HG02884 (cell line): Measurements from ENCODE around the gene MARCHF10.

ENCODE experiments used
- ATAC-seq: cut with Tn5 transposase; IDR thresholded peaks from one replicate; pipeline ENCODE4 v1.9.1; 2021; ENCODE audit warnings: mild to moderate bottlenecking, moderate library complexity; ENCODE audit not compliant: unreplicated experiment

Gene MARCHF10

DNA sequence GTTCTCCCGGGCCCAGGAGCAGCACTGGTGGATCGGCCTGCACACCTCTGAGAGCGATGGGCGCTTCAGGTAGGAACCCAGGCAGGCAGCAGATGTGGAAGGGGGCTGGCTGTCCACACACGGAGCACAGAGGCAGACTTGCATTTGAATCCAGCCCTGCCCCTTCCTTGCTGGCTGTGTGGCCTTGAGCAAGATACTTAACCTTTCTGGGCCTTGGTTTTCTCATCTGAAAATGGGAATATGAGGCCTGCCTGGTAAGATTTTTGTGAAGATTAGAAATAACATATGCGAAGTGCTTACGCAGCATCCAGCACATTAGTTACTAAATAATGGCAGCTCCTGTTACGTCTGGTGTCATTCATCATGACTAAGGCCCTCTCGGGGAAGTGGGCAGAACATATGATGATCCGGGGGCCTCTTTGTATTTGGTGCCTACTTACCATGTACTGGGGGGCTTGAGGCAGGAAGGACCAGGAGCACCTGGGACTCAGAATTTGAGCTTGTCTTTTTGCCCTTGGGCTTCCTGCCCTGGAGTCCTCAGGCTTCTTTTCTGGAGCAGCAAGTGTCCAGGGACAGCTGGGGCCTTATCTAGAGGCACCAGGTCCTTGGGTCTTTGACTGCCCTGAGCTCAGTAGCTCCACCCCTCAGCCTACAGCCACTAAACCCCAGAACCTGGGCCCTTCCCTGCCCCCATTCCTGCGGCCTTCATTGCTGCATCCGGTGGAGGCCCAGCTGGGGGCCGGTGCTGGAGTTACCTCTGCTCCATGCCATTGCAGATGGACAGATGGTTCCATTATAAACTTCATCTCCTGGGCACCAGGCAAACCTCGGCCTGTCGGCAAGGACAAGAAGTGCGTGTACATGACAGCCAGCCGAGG, 126.8 kb downstream of the MARCHF10 start:
- ATAC-seq: no peak

DNA sequence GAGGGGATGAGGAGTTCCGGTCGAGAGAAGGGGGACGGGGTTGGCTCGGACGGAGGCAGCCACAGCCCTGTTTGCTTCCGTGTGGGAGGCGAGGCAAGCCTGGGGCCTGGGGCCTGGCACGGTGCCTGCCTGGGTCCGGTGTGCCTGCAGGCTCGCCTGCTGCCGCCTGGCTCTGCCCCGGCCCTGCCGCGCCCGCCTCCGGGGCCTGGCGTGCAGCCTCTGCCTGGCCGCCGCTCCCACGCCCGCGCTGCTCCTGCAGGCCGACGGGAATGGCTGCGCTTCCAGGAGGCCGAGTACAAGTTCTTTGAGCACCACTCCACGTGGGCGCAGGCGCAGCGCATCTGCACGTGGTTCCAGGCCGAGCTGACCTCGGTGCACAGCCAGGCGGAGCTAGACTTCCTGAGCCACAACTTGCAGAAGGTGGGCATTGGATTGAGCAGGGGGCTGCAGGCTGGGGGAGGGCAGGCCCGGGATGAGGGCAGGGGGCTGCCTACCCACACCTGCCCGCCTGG, 127.5 kb downstream of the MARCHF10 start:
- no peak for ATAC-seq

DNA sequence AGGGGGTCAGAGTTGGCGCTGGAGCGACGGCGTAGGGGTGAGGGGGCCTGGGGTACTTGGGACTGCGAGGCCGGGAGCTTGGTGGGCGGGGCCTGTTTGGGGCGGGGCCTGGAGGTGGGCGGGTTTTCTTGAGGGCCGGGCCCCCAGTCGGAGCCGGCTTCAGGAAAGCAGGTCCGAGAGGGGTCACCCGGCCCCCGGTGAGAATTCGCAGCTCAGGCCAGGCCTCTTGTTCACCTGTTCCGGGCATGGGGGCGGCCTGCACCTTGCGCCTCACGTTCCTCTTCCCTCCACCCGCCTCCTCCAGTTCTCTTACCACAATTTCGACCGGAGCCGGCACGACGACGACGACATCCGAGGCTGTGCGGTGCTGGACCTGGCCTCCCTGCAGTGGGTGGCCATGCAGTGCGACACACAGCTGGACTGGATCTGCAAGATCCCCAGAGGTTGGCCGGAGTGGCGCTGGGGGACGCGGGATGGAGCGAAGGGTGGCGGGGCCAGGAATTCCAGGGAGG, 128.2 kb downstream of the MARCHF10 start:
- ATAC-seq: no peak

DNA sequence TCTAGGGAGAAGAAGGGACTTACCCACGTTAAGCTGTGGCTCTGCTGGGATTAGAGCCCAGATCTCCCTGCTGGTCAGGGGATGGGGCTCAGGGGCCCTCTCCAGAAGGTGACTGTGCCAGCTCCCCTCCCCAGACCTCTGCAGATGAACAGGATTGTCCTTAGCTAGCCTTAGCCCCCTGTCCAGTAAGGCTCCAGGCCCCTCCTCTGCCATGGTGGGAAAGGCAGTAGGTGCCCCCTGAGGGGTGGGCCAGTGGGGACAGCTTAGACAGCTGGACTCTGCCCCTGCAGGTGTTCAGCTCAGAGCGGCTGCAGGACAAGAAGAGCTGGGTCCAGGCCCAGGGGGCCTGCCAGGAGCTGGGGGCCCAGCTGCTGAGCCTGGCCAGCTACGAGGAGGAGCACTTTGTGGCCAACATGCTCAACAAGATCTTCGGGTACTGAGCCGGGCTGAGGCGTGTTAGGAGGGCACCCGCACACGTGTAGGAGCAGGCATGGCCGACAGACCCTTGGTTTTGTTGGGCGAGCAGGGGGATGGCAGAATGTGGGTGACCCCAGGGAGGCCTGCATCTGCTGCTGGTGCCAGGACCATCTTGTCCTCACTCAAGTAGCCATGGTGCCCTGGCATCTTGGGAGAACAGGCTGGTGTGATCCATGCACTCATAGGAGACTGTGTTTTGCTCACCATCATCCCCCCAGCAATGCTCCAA, 129.7 kb downstream of the MARCHF10 start:
- no peak for ATAC-seq

DNA sequence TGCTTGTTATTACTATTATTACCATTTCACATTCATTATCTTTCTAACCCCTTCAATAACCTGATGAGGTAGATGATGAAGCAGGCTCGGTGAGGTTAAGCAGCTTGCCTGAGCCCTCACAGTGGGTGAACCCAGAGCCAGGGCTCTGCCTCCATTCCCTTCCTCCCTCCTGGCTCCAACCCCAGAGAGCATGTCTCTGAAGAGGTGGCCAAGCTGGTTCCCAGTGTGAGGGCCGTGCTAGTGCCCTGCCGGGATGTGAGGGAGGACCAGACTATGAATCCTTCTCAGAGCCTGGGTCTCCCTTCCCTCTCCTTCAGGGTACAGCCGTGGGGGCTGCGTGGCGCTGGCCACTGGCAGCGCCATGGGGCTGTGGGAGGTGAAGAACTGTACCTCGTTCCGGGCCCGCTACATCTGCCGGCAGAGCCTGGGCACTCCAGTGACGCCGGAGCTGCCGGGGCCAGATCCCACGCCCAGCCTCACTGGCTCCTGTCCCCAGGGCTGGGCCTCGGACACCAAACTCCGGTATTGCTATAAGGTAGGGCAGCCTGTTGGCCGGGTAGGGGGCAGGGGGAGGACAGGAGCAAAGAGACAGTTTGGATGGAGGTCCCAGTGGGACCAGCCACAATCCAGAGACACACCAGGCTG, 131.0 kb downstream of the MARCHF10 start:
- no peak for ATAC-seq

DNA sequence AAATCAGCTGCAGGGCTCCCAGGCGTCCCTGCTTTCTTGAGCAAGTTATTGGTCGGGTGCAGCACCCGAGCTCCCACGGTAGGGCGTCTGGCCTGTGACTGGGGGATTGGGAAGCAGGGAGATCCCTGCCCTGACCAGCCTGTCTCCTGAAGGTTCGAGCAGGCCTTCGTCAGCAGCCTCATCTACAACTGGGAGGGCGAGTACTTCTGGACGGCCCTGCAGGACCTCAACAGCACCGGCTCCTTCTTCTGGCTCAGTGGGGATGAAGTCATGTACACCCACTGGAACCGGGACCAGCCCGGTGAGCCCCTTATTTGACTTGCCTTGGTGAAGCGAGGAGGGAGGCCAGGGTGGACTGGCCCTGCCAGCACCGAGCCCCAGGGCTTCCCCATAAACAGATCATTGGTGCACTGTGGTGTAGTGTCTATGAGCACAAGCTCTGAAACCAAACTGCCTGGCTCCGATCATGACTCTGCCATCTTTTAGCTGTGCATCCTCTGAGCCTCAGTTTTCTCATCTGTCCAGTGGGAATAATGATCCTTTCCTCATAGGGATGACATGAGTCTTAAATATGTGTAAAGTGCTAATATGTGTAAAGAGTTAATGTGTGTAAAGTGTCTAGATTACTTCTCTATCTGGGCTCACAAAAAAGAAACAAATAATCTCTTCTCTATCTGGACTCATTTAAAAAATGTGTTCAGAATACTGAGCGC, 131.7 kb downstream of the MARCHF10 start:
- ATAC-seq: no peak

DNA sequence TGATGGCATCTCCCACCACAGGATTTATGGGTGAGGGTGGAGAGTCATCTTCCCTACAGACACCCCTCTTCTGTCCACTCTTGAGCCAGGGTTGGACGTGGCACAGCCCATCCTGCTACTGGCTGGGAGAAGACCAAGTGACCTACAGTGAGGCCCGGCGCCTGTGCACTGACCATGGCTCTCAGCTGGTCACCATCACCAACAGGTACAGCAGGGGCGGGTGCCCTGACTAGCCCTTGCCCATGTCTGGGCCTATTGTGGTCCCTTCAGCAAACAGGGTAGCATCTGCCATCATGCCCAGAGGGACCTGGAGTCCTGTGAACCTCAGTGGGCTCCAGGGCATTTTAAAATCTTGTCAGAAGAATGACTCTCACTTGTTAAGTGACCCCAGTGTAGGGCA, 132.4 kb downstream of the MARCHF10 start:
- no peak for ATAC-seq

DNA sequence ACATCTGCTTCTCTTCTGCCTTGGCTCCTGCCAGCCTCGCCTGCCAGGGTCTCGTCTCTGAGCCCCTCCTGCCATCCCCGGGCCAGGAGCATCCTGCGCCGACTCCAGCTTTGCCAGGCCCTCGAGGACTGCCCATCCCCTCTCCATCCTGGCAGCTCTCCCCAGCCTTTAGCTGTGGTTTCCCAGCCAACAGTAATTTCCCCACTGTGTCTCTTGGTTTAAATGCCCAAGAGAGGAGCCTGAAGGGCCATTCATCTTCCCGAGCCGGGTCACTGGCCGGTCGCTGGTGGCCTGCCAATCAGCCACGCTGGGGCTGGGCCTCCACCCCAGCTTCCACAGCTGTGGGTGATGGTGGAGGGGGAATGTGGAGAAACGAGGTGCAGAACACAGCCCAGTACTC, 132.9 kb downstream of the MARCHF10 start:
- no peak for ATAC-seq

DNA sequence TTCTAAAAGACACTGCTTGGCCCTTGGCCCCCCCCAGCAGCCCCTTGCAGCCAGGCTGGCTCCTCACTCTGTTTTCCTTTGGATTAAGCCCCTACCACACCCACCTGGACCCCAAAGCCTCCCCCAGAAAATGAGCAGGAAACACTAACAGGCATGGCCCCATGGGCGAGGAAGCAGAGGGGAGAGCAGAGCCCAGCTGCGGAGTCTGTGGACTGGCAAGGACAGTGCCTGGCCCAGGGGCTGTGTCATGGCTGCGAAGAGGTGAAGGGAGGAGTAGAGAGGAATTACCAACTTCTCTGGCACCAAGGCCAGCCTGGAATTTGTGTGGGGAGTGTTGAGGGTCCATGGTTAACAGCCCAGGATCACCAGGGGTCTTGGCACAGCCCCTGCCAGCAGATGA, 133.3 kb downstream of the MARCHF10 start:
- no peak for ATAC-seq

DNA sequence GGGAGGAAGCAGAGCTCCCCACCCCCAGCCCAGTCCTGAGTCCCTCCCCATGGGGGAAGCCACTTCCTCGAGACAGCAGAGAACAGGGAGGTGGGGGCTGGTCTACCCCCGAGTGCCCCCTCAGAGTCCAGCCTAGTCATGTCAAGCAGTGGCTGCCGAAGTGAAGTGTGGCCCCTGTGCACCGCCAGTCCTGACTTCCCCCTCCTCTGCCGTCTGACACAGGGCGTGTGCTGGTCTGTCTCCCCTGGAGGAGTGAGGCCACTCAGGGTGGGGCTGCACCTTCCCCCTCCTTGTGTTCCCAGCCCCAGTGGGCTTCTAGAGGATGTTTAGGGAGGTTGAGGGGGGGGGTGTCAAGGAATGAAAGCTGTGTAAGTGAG, 133.8 kb downstream of the MARCHF10 start:
- no peak for ATAC-seq

DNA sequence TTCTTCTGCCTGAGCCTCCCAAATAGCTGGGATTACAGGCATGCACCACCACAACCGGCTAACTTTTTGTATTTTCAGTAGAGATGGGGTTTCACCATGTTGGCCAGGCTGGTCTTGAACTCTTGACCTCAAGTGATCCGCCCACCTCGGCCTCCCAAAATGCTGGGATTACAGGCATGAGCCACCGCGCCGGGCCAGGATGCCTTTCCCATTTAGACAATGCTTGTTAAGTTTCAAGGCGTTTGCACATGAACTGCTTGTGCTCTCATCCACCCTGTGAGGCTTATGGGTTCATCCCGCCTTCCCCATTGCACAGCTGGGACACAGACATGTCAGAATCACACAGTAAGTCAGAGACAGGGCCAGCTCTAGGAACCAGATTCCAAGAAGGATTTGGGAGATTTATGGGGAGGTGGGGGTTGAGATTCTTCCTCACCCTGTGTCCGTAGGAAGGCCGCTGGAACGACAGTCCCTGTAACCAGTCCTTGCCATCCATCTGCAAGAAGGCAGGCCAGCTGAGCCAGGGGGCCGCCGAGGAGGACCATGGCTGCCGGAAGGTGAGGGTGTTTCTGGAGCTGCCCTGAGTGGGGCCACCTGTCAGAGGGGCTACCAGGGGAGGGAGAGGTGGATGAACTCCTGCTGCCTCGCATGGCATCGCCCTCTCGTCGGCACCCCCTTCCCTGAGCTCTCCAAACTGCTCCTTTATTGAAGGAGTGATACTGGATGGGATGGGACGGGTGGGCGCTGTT, 134.3 kb downstream of the MARCHF10 start:
- no peak for ATAC-seq

DNA sequence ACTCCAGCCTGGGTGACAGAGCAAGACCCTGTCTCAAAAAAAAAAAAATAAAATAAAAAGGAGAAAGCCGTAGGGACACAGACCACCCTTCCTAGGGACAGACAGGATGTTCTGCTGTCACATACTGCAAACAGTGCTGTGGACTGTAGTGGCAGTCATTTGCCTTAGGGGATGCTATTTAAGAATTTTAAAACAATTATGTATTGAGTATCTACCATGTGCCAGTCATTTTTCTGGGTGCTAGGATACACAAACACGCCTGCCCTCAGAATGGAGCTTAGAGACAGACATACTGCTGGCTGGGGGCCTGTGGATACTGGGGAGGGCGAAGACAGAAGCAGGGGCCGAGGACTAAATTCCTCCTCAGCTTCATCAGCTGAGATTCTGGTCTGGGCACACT, 135.2 kb downstream of the MARCHF10 start:
- ATAC-seq: no peak

DNA sequence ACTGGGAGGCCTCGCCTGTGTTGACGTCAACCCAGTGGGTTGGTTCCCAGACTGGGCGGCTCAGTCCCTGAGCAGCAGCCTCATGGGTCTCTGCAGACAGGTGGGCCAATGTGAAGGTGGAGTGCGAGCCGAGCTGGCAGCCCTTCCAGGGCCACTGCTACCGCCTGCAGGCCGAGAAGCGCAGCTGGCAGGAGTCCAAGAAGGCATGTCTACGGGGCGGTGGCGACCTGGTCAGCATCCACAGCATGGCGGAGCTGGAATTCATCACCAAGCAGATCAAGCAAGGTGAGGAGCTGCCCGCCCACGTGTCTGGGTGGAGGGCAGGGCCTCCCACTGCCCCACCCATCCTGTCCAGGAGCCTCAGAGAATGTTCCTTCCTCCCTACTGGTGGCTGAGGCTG, 136.6 kb downstream of the MARCHF10 start:
- ATAC-seq: no peak

DNA sequence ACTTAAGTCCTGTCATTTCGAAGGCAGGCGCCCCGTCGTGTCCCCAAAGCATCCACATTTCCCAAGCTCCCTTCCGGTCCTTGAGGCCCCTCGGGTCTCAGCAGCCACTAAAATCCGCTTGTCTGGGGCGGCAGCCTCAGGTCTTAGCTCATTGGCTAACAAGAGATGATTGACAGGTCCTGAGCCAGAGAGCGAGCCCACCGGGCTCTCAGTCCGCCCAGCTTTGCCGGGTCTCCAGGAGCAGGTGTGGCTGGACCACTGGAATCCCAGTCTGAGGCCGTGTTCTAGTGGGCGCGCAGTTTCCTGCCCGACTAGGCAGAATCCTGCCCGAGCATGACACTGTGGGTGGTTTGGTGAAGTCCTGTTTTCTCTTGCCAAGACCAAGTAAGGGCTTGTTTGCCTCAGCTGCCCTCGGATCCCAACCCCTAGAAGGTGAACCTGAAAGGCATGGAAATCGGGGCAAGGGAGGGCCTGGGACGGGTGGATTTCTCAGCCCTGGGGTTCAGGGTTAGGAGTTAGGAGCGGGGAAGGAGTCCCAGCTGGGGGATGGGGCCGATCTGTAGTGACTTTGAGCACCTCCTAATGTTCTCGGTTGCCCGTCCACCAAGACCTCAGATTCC, 137.8 kb downstream of the MARCHF10 start:
- no peak for ATAC-seq

DNA sequence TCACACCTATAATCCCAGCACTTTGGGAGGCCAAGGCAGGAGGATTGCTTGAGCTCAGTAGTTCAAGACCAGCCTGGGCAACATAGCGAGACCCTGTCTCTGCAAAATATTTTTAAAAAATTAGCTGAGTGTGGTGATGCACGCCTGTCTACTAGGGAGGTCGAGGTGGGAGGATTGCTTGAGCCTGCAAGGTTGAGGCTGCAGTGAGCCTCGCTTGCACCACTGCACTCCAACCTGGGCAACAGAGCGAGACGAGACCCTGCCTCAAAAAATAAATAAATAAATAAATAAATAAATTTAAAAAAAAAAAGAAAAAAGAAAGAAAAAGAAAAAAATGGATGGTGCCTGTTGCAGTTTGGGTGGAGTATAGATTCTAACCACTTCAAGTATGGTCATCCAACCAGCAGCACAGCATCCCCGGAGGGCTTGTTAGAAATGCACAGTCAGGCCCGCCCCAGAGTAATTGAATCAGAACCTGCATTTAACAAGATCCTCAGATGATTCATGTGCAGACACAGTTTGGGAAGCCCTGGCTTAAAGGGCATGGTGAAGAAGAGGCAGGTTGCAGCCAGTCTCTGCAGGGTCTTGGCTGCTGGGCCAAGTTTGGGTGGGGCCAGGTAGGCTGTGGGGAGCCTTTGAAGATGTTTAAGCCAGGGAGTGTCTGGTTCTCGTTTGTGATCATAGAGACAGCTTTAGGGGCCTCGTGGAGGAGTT, 139.9 kb downstream of the MARCHF10 start:
- no peak for ATAC-seq

DNA sequence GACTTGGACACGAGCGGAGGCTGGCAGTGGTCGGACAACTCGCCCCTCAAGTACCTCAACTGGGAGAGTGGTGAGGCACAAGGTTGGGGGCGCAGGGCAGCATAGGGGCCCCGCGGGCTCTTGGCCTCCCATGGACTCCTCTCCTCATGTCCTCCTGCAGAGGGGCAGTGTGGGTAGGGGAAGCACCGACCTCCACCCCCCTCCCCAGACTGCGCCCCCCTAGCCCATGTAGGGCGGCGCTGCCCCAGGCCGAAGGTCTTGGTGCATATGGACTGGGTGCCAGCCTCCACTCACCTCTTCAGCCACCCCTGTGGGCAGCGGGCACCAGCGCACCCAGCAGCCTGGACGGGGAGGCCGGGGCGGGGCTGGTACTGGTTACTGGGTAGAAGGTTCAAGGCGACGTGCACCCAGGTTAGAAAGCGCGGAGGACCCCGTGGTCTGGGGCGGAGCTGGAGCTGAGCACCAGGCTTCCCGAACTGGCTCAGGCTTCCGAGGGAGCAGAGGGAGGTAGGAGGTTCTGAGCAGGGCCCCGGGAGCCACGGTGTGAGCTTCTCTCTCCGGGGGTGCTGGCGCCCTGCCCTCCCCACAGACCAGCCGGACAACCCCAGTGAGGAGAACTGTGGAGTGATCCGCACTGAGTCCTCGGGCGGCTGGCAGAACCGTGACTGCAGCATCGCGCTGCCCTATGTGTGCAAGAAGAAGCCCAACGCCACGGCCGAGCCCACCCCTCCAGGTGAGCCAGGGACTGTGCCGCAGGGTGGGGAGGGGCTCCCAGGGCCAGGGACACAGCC, 141.1 kb downstream of the MARCHF10 start:
- no peak for ATAC-seq

DNA sequence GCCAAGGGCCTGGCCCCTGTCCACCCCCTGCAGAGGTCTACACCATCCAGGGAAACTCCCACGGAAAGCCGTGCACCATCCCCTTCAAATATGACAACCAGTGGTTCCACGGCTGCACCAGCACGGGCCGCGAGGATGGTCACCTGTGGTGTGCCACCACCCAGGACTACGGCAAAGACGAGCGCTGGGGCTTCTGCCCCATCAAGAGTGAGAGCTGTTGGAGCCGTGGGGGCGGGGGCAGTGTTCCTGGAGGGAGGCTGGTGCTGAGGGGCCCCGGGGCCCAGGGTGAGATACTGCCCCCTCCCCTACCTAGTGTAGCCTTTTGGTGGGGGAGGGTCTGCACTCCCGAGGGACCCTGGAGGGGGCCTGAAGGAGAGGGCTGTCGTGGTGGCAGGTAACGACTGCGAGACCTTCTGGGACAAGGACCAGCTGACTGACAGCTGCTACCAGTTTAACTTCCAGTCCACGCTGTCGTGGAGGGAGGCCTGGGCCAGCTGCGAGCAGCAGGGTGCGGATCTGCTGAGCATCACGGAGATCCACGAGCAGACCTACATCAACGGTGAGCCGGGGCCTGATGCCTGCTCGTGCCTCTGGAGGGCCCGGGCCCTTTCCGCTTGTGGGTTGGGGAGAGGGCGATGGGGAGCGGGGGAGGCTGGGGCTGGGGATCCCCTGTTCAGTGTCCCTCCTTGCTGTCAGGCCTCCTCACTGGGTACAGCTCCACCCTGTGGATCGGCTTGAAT, 141.9 kb downstream of the MARCHF10 start:
- no peak for ATAC-seq

DNA sequence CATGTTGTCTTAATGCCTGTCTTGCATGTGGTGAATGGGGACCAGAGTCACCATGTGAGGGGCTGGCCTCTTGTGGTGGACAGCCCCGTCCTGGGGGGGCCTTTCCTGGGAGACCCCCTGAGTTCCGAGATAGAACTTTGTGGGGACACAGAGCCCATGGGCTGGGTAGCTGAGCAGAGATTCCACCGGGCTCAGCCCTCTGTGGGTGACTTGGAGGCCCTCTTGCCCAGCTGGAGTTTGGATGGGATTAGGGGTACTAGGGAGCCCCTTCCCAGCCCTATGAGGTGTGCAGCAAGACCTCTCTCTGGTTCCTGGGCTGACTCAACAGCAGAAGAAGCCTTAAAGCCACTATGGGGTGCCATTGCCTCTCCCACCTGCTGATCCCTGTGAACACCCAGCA, 142.5 kb downstream of the MARCHF10 start:
- no peak for ATAC-seq
